Stomach (tissue), 4 donors: ENCODE measurements around the gene MAML1.

Experiments used
- POLR2A ChIP-seq, 4 donors: fragments of 450-650 bp; IDR thresholded peaks; one replicate each; pipeline ENCODE4 v1.6.1; 2016; ENCODE audit warnings: antibody characterized with exemption in 4 of 4, control low read depth in 2 of 4, mild to moderate bottlenecking in 1 of 4, moderate library complexity in 1 of 4
- TF ChIP-seq, protein P1 (sequence below), 7 experiments: fragments of 450-650 bp in 4 of 7; fragments of 200-600 bp in 3 of 7; sonication (generic) in 3 of 7; IDR thresholded peaks; one replicate each; pipeline ENCODE4 v1.5.1; 2016 to 2019; ENCODE audit warnings: antibody characterized with exemption in 7 of 7, control low read depth in 2 of 7, mild to moderate bottlenecking in 1 of 7

DNA sequence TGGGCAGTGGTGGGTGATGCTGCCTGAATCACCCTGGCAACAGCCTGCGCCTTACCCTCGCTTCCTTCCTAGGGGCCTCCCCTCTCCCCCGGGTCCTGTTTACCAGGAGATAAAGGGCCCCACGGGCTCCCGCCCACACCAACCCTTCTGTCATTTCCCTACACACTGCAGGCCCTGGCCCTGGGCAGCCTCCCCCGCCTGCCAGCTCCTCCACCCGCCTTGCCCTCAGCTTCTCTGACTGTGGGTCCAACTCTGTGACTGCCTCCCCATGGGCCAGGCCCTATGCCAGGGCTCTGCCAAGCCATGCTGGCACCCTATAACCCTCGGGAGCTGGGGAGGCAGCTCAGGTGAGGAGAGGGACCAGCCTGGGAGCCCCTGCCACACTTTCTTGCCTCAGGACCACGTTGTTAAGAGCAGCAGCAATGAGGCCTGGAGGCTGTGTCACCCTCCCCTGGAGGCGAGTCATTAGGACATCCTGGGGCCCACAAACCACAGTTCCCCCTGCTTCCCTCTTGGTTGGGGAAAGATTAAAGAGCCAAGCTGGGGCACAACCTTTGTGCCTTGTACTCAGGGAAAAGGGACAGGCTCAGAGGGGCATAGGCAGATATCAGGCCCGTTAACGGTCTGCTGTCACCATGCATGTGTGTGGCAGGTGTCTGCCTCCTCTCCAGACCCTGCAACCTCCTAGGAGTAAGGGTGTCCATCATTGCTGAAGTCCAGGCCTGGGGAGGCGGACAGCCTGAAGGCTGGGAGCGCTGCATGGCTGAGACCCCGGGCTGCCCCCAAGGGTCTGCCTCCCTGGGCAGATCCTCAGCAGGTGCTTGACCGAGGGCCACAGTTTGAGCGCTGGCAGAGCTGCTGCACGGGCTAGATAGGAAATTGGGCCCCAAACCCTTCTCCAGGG is 71.3 kb downstream of the MAML1 start:
- TF ChIP-seq, protein P1, sequence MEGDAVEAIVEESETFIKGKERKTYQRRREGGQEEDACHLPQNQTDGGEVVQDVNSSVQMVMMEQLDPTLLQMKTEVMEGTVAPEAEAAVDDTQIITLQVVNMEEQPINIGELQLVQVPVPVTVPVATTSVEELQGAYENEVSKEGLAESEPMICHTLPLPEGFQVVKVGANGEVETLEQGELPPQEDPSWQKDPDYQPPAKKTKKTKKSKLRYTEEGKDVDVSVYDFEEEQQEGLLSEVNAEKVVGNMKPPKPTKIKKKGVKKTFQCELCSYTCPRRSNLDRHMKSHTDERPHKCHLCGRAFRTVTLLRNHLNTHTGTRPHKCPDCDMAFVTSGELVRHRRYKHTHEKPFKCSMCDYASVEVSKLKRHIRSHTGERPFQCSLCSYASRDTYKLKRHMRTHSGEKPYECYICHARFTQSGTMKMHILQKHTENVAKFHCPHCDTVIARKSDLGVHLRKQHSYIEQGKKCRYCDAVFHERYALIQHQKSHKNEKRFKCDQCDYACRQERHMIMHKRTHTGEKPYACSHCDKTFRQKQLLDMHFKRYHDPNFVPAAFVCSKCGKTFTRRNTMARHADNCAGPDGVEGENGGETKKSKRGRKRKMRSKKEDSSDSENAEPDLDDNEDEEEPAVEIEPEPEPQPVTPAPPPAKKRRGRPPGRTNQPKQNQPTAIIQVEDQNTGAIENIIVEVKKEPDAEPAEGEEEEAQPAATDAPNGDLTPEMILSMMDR (IDR thresholded peaks at IDR 0.05) = no peak
- TF ChIP-seq POLR2A (IDR thresholded peaks at IDR 0.05) = no peak
